HCT116 (cell line): ENCODE results near the gene SH3BP5L. TPM values are rescaled to one million over a fixed set of nuclear protein-coding genes. Genes with fewer than 3 reads are reported as not detected.

ENCODE experiments used
- ATAC-seq: fragments of 200-7000 bp; cut with Tn5 transposase; 2 replicates; pipeline ENCODE4 v1.9.1; 2020; ENCODE audit warnings: mild to moderate bottlenecking, moderate library complexity
- BruUV-seq: library from RNA; stranded (reverse); fragments of 400-500 nt; replicated peaks from 2 replicates; lab custom pipeline; 2021; lab: Mats Ljungman, UMichigan
- CTCF ChIA-PET: fragments of 300-600 bp; sonication (Branson Sonifier 250); formaldehyde crosslinking; loops from one replicate; lab custom pipeline; 2021; ENCODE audit warnings: antibody characterized with exemption; lab: Charles Lee
- POLR2A ChIA-PET: fragments of 300-600, 350-600 bp; sonication (Branson Sonifier 250); formaldehyde crosslinking; loops from one replicate; lab custom pipeline; 2021; ENCODE audit warnings: antibody characterized with exemption; lab: Charles Lee
- RAD21 ChIA-PET, 2 experiments: fragments of 300-600 bp; sonication (Branson Sonifier 250); formaldehyde crosslinking; loops; one replicate each; lab custom pipeline; 2023; ENCODE audit warnings: low total read pairs in 2 of 2; ENCODE audit not compliant: uncharacterized antibody in 2 of 2, unreplicated experiment in 2 of 2, low non-redundant PET in 1 of 2; lab: Charles Lee
- DNase-seq: peaks from one replicate; pipeline ENCODE4 v3.0.0-alpha.2; 2010; ENCODE audit warnings: low read depth, low spot score
- H2AFZ ChIP-seq: fragments of 200-600 bp; shearing (Covaris generic), sonication (generic); 2 replicates; pipeline ENCODE4 v1.6.1; 2017; ENCODE audit warnings: low read depth, mixed run types, mixed read lengths, antibody characterized with exemption, low read length; ENCODE audit not compliant: poor library complexity, severe bottlenecking
- H3K27ac ChIP-seq: 2 replicates; pipeline ENCODE4 v1.5.1; 2012; ENCODE audit warnings: low read depth, low read length
- H3K27me3 ChIP-seq: fragments of 200-600 bp; sonication (generic); 2 replicates; pipeline ENCODE4 v1.6.1; 2016; ENCODE audit warnings: mixed run types, low read length, mixed read lengths; ENCODE audit not compliant: insufficient read depth
- H3K36me3 ChIP-seq, 2 experiments: fragments of 200-500 bp in 1 of 2; fragments of 200-600 bp in 1 of 2; sonication (Bioruptor generic) in 1 of 2; sonication (generic) in 1 of 2; 2 replicates each; pipeline versions ENCODE4 v1.5.1 to v1.6.1; 2014 to 2016; ENCODE audit warnings: low read length in 2 of 2, inconsistent platforms in 1 of 2, mixed read lengths in 1 of 2, mixed run types in 1 of 2; ENCODE audit not compliant: insufficient read depth in 2 of 2, control insufficient read depth in 1 of 2
- H3K4me1 ChIP-seq, 2 experiments: fragments of 200-600 bp in 1 of 2; sonication (generic) in 1 of 2; 2 replicates each; pipeline versions ENCODE4 v1.5.1 to v1.6.1; 2012 to 2017; ENCODE audit warnings: low read length in 2 of 2, inconsistent platforms in 1 of 2, mild to moderate bottlenecking in 1 of 2, mixed read lengths in 1 of 2, mixed run types in 1 of 2, moderate library complexity in 1 of 2; ENCODE audit not compliant: insufficient read depth in 2 of 2, control insufficient read depth in 1 of 2
- H3K4me2 ChIP-seq: fragments of 200-600 bp; sonication (generic); 2 replicates; pipeline ENCODE4 v1.6.1; 2017; ENCODE audit warnings: mixed run types, low read length, mixed read lengths
- H3K4me3 ChIP-seq, 2 experiments: fragments of 200-600 bp in 1 of 2; sonication (generic) in 1 of 2; replicated peaks in 1 of 2; 2 replicates each; pipeline ENCODE4 v1.5.1; 2011 to 2016; ENCODE audit warnings: low read length in 2 of 2, control low read depth in 1 of 2, low read depth in 1 of 2, mild to moderate bottlenecking in 1 of 2, mixed read lengths in 1 of 2, mixed run types in 1 of 2
- H3K79me2 ChIP-seq: fragments of 200-600 bp; sonication (generic); 2 replicates; pipeline ENCODE4 v1.6.1; 2017; ENCODE audit warnings: mild to moderate bottlenecking, mixed run types, low read length, moderate library complexity, mixed read lengths; ENCODE audit not compliant: insufficient read depth
- H3K9ac ChIP-seq: fragments of 200-600 bp; sonication (generic); 2 replicates; pipeline ENCODE4 v1.6.1; 2016; ENCODE audit warnings: low read length, mixed read lengths
- H3K9me2 ChIP-seq: fragments of 200-600 bp; sonication (generic), shearing (Covaris generic); 2 replicates; pipeline ENCODE4 v1.6.1; 2017; ENCODE audit warnings: mixed run types, mild to moderate bottlenecking, moderate library complexity; ENCODE audit not compliant: insufficient read depth
- H3K9me3 ChIP-seq, 2 experiments: fragments of 200-500 bp in 1 of 2; fragments of 200-600 bp in 1 of 2; sonication (Bioruptor generic) in 1 of 2; sonication (generic) in 1 of 2; 2 replicates each; pipeline ENCODE4 v1.6.1; 2014 to 2017; ENCODE audit warnings: low read length in 2 of 2, mixed read lengths in 2 of 2, inconsistent platforms in 1 of 2, low read depth in 1 of 2, mild to moderate bottlenecking in 1 of 2, mixed run types in 1 of 2, moderate library complexity in 1 of 2; ENCODE audit not compliant: control insufficient read depth in 1 of 2, insufficient read depth in 1 of 2
- H4K20me1 ChIP-seq: fragments of 200-600 bp; sonication (generic), shearing (Covaris generic); 2 replicates; pipeline ENCODE4 v1.6.1; 2017; ENCODE audit warnings: mixed run types, mild to moderate bottlenecking, moderate library complexity; ENCODE audit not compliant: insufficient read depth
- REST ChIP-seq: IDR thresholded peaks from 2 replicates; pipeline ENCODE4 v1.6.1; 2012; ENCODE audit warnings: low read depth
- ZFX ChIP-seq: fragments of 450-650 bp; IDR thresholded peaks from 2 replicates; pipeline ENCODE4 v1.6.1; 2017
- intact Hi-C: fragments of 100-400 bp; cut with micrococcal nuclease; formaldehyde crosslinking; loops from 2 replicates; pipeline ENCODE4 v1.10.0; 2022
- total RNA-seq: library from RNA; stranded (reverse); gene quantifications from one replicate; pipeline ENCODE4 v1.2.1, GENCODE V29; 2021; ENCODE audit not compliant: unreplicated experiment

Gene SH3BP5L
- total RNA-seq, 1 experiment from 2014 or later, result 22.3 TPM

- TF ChIP-seq REST, result no peak
Observed at GRCh38 chr1:248856176-248856575, 30.5 kb upstream of the SH3BP5L start (continued).

DNA sequence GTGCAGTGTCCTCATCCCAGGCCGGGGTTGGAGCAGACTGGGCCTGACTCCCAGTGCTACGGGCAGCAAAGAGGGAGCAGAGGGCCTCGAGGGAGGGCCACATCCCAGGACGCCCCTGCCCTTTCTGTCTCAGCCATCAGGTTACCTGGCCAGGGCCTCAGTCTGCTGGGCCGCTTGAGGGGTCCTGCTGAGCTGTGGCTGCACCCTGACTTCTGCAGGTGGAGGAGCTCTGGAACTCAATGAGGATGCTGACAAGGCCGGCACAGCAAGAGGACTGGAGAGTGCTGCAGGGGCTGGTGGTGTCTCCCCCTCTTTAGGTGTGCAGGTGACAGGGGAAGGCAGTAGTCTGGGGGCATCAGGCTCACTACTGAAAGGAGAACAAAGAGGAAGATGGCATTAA, 29.9 kb upstream of the SH3BP5L start:
- peaks cover 33% of the 10 kb centered on the region; the same call in 1 of the 2 replicates for H3K79me2 ChIP-seq
- no peak for DNase-seq
- ChIA-PET CTCF (no interaction called here), RAD21 (no interaction called here), POLR2A (no interaction called here)
- H3K27ac ChIP-seq, result no peak overlapping the region
- no peak for ATAC-seq
- no peak overlapping the region for H2AFZ ChIP-seq
- H3K9ac ChIP-seq, result no peak overlapping the region
- no peaks in the 10 kb centered on the region for H3K27me3 ChIP-seq
- no peak overlapping the region for H3K4me2 ChIP-seq
- peaks cover 12 to 29% of the 10 kb centered on the region in 2 experiments for H3K4me1 ChIP-seq
- intact Hi-C loops, result no loop called here
- TF ChIP-seq ZFX, result no peak
- peaks cover 9 to 38% of the 10 kb centered on the region in 2 experiments; a peak in 3 of 4 replicates for H3K36me3 ChIP-seq
- H3K4me3 ChIP-seq, result no peak overlapping the region
- H4K20me1 ChIP-seq, result no peaks in the 10 kb centered on the region
- H3K9me3 ChIP-seq, result no peaks in the 10 kb centered on the region
- no peaks in the 10 kb centered on the region for H3K9me2 ChIP-seq
- BruUV-seq, result no TSS peak
